ENCODE data around the gene LRRC3. TPM values are rescaled to one million over a fixed set of nuclear protein-coding genes. Genes with fewer than 3 reads are reported as not detected.

Gene LRRC3
- total and polyA plus RNA-seq, 2 donors from 2014 or later: 0.60 to 1.4 TPM

- Histone ChIP-seq H3K27ac (ENCODE audit: low read depth in 2 of 2, low read length in 2 of 2) (no peak overlapping the region), H3K27me3 (ENCODE audit: control insufficient read depth, insufficient read depth, low read length) (no peaks in the 10 kb centered on the region), H3K9me3 (ENCODE audit: control insufficient read depth in 2 of 3, insufficient read depth in 1 of 3, low read length in 3 of 3) (no peaks in the 10 kb centered on the region), H3K4me1 (ENCODE audit: control insufficient read depth in 2 of 3, insufficient read depth in 2 of 3, low read depth in 1 of 3, low read length in 3 of 3) (peaks cover 0 to 6% (median 0%) of the 10 kb centered on the region in 3 donors), H3K4me3 (ENCODE audit: low read length in 3 of 3) (no peak overlapping the region), H3K36me3 (ENCODE audit: control insufficient read depth in 2 of 3, insufficient read depth in 3 of 3, low read length in 3 of 3) (peaks cover 0 to 2% (median 0%) of the 10 kb centered on the region in 3 donors), H3K9ac (ENCODE audit: low read length in 3 of 3) (no peak overlapping the region)
- FAIRE-seq: no peak
- intact Hi-C loops (cut with DNase I): no loop called here
- no peak for TF ChIP-seq CTCF (IDR thresholded peaks at IDR 0.05; ENCODE audit: borderline replicate concordance, extremely low read depth, insufficient read depth)
- no peak for DNase-seq
These were observed 53.1 kb downstream of the LRRC3 start for GRCh38 chr21:44508426-44508710.

- H3K27me3 ChIP-seq (ENCODE audit: control insufficient read depth, insufficient read depth, low read length): no peaks in the 10 kb centered on the region
- peak in 1 of 5 donors; percentile 64 for DNase-seq
- no peak overlapping the region for H3K27ac ChIP-seq (ENCODE audit: low read depth in 2 of 2, low read length in 2 of 2)
- peaks cover 0 to 6% (median 0%) of the 10 kb centered on the region in 3 donors for H3K4me1 ChIP-seq (ENCODE audit: control insufficient read depth in 2 of 3, insufficient read depth in 2 of 3, low read depth in 1 of 3, low read length in 3 of 3)
- no peak overlapping the region for H3K4me3 ChIP-seq (ENCODE audit: low read length in 3 of 3)
- intact Hi-C loops (cut with DNase I): no loop called here
- no peaks in the 10 kb centered on the region for H3K9me3 ChIP-seq (ENCODE audit: control insufficient read depth in 2 of 3, insufficient read depth in 1 of 3, low read length in 3 of 3)
- H3K9ac ChIP-seq (ENCODE audit: low read length in 3 of 3): no peak overlapping the region
- TF ChIP-seq CTCF (IDR thresholded peaks at IDR 0.05; ENCODE audit: borderline replicate concordance, extremely low read depth, insufficient read depth): no peak
- H3K36me3 ChIP-seq (ENCODE audit: control insufficient read depth in 2 of 3, insufficient read depth in 3 of 3, low read length in 3 of 3): peaks cover 0 to 2% (median 0%) of the 10 kb centered on the region in 3 donors
- no peak for FAIRE-seq
These were observed 53.6 kb downstream of the LRRC3 start for GRCh38 chr21:44508711-44509445.

GRCh38 chr21:44509539-44509938 lies 54.2 kb downstream of the LRRC3 start:
- H3K27me3 ChIP-seq (ENCODE audit: control insufficient read depth, insufficient read depth, low read length): no peaks in the 10 kb centered on the region
- no peak overlapping the region for H3K4me3 ChIP-seq (ENCODE audit: low read length in 3 of 3)
- no peak for TF ChIP-seq CTCF (IDR thresholded peaks at IDR 0.05; ENCODE audit: borderline replicate concordance, extremely low read depth, insufficient read depth)
- DNase-seq: peak in 1 of 5 donors; percentile 63
- H3K36me3 ChIP-seq (ENCODE audit: control insufficient read depth in 2 of 3, insufficient read depth in 3 of 3, low read length in 3 of 3): peaks cover 0 to 2% (median 0%) of the 10 kb centered on the region in 3 donors
- no peaks in the 10 kb centered on the region for H3K9me3 ChIP-seq (ENCODE audit: control insufficient read depth in 2 of 3, insufficient read depth in 1 of 3, low read length in 3 of 3)
- H3K27ac ChIP-seq (ENCODE audit: low read depth in 2 of 2, low read length in 2 of 2): no peak overlapping the region
- FAIRE-seq: no peak
- no peak overlapping the region for H3K9ac ChIP-seq (ENCODE audit: low read length in 3 of 3)
- intact Hi-C loops (cut with DNase I): no loop called here
- H3K4me1 ChIP-seq (ENCODE audit: control insufficient read depth in 2 of 3, insufficient read depth in 2 of 3, low read depth in 1 of 3, low read length in 3 of 3): peaks cover 0 to 6% (median 0%) of the 10 kb centered on the region in 3 donors
